Measurements from ENCODE around the gene PPP1R12B.
"Not testable (repeated sequence)": the region's sequence is repeated elsewhere in the genome, so short reads cannot be mapped to it uniquely, and the experiment has no call there.

Gene PPP1R12B

DNA sequence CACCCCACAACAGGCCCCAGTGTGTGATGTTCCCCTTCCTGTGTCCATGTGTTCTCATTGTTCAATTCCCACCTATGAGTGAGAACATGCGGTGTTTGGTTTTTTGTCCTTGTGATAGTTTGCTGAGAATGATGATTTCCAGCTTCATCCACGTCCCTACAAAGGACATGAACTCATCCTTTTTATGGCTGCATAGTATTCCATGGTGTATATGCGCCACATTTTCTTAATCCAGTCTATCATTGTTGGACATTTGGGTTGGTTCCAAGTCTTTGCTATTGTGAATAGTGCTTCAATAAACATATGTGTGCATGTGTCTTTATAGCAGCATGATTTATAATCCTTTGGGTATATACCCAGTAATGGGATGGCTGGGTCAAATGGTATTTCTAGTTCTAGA lies 118.9 kb downstream of the PPP1R12B start:
- not testable (repeated sequence) for H3K4me3 ChIP-seq (ENCODE audit: low read length); DNase-seq (ENCODE audit: low read depth, low spot score)

DNA sequence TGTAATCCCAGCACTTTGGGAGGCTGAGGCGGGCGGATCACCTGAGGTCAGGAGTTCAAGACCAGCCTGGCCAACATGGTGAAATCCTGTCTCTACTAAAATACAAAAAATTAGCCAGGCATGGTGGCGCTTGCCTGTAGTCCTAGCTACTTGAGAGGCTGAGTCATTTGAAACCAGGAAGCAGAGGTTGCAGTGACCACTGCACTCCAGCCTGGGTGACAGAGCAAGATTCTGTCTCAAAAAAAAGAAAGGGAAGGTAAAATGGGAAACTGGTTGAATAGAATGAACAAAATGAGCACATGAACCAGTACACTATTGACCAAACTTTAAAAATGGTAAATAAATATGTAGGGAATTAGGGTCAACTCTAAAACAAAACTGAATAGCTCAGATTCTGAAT lies 120.2 kb downstream of the PPP1R12B start:
- not testable (repeated sequence) for H3K4me3 ChIP-seq (ENCODE audit: low read length); DNase-seq (ENCODE audit: low read depth, low spot score)

DNA sequence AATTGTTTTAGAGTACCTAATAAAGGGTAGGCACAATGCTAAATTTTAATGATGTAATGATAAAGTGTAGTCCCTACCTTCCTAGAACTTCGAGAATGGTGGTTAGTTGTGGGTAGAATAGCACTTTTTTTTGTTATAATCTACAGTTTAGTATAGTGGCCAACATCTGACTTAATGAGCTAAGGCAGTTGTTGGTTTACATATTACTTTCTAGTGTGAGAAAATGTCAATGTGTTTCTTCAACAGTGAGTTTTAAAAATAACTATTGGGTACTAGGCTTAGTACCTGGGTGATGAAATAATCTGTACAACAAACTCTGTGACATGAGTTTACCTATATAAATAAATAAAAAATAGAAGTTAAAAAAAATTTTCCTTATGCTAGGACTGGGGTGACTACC lies 120.6 kb downstream of the PPP1R12B start:
- not testable (repeated sequence) for DNase-seq (ENCODE audit: low read depth, low spot score); H3K4me3 ChIP-seq (ENCODE audit: low read length)

DNA sequence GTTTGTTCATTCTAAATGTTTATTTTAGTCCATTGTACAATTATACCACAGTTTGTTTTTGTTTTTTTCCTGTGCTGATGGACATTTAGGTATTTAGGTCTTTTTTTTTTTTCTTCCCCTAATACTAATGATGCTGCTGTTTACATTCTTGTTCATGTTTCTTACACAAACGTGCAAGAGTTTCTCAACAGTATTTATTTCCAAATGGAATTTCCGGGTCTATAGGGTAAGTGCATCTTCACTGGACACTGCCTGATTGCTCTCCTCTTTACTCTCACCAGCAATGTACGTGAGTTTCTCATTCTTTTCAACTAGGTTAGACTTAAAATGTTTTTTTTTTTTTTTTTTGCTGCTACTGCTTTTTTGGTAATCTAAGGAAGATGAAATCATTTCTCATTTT lies 122.7 kb downstream of the PPP1R12B start:
- H3K4me3 ChIP-seq (ENCODE audit: low read length): no peak overlapping the region
- DNase-seq (ENCODE audit: low read depth, low spot score): no peak

DNA sequence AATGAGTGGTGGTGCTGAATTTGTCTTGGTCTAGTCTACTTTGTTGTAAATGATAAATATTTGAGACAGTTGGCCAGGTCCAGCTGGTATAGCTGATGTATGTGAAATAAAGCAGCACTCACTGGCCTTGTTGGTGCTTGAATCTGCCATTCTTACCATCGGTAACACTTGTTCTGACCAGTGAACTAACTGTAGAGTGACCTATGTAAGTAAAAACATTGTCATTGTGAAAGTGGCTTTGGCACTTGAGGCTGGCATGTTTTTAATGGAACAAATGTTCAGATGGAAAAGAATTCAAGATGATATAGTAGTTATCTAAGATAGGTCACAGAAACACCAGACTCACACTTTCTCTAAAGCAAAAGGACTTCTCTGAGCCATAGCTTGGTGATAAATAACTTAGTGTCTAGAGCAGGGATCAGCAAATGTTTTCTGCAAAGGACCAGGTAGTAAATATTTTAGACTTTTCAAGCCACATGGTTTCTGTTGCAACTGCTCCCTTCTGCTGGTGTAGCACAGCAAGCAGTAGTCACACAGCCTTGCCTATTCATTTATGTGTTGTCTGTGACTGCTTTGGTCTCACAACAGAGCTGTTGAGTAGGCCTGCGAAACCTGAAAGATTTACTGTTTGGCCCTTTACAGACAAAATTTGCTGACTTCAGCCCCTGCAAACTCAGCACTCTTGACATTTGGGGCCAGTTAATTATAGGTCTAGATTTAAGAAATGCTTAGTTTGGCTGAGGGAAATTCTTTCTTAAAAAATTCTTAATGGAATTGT lies 124.0 kb downstream of the PPP1R12B start:
- H3K4me3 ChIP-seq (ENCODE audit: low read length); DNase-seq (ENCODE audit: low read depth, low spot score): not testable (repeated sequence)

DNA sequence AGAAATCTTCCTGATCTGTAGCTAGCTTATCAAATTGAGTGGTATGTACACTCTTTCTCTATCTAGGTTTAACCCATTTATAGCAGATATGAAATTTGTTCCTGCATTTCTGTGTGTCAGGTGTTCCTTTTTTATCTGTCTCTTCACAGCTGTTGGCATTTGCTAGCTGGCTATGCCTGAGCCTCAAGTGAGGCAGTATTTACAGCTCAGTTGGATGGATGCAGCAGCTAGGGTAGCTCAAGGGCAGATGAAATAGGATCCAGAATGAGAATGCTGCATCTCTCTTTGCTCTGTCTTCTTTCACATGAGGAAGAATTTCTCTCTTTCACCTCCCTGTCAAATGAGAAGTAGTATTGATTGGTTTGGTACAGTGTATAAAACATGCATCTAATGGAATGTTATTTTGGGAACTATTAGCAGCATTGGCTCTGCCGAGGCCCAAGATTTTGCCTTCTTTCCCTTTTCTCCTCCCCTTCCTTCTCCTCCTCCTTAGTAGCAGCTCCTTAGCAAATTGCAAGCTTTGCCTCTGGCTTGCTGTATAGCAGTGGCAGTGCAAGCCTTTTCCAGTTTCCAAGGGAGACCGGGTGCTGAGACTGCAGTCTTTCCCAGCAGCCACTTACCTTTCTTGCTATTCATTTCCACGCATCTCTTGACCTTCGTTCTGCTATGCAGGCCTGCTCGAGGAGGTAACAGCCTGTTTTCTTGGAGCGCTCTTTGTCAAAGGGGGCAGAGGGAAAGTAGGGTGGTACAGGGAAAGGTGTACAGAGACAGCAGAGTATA lies 125.0 kb downstream of the PPP1R12B start:
- not testable (repeated sequence) for H3K4me3 ChIP-seq (ENCODE audit: low read length); DNase-seq (ENCODE audit: low read depth, low spot score)

DNA sequence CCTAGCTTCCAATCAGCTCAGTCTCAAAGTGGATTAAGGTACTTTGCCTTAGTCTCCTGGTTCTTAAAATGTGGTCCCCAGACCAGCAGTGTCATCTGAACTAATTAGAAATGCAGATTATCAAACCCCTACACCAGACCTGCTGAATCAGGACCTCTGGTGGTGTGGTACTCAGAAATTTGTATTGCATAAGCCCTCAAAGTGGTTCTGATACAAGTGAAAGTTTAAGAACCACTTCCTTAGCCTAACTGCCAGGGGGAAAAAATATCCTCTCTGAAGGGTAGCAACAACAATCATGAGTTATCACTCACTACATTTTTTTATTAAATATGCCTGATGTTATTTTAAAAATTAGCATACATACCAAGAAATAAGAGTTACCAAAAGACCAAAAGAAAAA lies 131.2 kb downstream of the PPP1R12B start:
- peak; percentile 14 for DNase-seq (ENCODE audit: low read depth, low spot score)
- H3K4me3 ChIP-seq (ENCODE audit: low read length): not testable (repeated sequence)

DNA sequence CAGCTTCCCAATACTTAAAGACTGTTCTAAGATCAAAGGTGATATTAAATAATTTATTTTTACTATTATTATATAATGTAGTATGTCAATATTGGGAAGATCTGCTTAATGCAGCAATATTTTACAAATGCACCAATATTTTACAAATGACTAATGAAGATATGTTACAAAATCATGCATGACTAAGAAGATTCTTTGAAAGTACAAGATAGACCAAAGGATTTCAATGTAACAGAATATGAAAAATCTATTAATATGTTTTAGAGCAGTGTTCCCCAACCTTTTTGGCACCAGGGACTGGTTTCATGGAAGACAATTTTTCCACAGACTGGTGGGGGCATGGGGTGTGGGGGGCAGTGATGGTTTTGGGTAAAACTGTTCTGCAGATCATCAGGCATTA lies 132.1 kb downstream of the PPP1R12B start:
- not testable (repeated sequence) for DNase-seq (ENCODE audit: low read depth, low spot score); H3K4me3 ChIP-seq (ENCODE audit: low read length)

DNA sequence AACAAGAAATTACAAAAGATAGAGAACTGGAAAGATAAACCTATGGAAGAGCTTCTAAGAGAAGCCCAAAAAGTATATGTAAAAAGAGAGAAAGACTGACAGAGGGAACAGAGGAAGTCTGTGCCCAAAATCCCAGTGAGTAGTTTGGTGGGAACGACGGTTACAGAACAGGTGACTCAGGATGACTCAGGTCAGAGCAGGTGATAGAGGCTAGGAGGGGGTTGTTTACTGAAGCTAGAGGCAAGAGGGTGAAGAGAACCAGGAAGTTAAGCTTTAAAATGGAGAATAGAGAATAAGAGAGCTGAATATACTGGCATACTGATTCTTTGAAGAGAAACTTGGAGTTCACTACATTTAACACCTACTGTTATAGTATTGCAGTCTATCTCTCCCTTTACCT lies 134.9 kb downstream of the PPP1R12B start:
- not testable (repeated sequence) for H3K4me3 ChIP-seq (ENCODE audit: low read length); DNase-seq (ENCODE audit: low read depth, low spot score)

DNA sequence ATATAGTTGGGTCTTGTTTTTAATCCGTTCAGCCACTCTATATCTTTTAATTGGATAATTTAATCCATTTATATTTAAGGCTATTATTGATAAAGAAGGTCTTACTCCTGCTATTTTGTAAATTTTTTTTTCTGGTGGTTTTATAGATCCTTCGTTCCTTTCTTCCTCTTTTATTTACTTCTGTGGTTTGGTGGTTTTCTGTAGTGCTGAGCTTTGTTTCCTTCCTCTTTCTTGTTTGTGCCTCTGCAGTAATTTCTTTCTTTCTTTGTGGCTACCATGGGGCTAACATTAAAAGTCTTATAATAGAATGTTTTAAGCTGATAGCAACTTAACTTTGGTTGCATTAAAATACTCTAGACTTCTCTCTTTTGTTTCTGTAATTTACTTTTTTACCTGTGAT lies 135.5 kb downstream of the PPP1R12B start:
- peak; percentile 15 for DNase-seq (ENCODE audit: low read depth, low spot score)
- H3K4me3 ChIP-seq (ENCODE audit: low read length): not testable (repeated sequence)

DNA sequence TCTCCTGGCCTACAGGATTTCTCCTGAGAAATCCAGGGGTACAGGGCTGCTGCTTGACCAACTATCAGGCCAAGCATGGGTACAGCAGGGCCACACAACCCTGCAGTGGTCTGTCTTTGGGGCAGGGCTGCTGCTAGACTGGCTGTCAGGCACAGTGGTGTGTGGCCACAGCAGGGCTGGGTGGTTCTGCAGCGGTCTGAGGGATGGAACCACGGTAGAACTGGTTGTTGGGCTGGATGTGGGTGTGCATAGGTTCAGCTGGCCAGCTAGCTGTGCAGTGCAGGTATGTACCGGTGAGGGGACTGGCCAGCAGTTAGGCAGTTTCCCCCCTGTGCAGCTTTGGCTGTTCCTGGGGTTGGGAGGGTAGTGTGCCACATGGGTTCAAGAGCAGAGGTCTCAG lies 136.3 kb downstream of the PPP1R12B start:
- not testable (repeated sequence) for DNase-seq (ENCODE audit: low read depth, low spot score); H3K4me3 ChIP-seq (ENCODE audit: low read length)

DNA sequence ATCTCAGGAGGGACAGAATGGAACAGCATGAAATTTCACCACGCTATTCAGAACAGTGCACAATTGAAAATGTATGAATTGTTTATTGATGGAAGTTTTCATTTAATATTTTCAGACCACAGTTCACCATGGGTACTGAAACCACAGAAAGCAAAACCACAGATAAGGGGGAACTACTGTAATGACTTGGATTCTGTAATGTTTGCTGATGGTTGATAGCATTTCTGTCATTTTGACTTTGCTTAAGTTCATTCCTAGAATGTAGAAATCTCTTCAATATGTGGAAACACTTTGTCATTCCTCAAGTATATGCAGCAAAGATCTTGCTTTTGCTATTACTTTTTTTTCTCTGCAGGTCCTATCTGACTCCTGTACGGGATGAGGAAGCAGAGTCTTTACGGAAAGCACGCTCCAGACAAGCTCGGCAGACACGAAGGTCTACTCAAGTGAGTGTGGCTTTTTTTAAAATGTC lies 139.7 kb downstream of the PPP1R12B start:
- not testable (repeated sequence) for DNase-seq (ENCODE audit: low read depth, low spot score)

DNA sequence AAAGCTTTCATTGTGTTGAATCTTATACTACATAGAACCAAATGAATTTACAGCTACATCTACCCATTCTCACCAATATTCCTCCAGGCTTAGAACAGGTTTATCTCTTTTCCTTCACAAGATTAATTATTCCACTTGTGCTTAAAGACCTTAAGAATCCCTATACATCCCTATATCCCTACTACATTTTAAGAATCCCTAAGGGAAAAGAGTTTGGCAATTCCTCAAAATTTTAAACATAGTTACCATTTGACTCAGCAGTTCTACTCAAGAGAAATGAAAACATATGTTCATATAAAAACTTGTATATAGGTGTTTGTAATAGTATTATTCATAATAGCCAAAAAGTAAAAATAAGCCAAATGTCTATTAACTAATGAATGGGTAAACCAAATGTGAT lies 140.6 kb downstream of the PPP1R12B start:
- not testable (repeated sequence) for DNase-seq (ENCODE audit: low read depth, low spot score); H3K4me3 ChIP-seq (ENCODE audit: low read length)

More for the DNA sequence above, 139.7 kb downstream of the PPP1R12B start:
- not testable (repeated sequence) for H3K4me3 ChIP-seq (ENCODE audit: low read length)

DNA sequence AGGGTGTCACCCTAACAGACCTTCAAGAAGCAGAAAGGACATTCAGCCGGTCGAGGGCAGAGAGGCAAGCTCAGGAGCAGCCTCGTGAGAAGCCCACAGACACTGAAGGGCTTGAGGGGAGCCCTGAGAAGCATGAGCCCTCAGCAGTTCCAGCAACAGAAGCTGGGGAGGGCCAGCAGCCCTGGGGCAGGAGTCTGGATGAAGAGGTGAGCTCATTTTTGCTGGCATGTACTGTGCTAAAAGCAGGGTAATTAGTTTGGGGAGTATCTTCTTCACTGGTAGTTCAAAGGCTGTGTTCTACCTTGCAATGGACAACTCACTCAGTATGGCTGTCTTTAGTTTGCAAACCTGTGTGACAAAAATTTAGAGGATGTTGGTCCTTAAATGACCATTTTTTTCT lies 144.6 kb downstream of the PPP1R12B start:
- not testable (repeated sequence) for DNase-seq (ENCODE audit: low read depth, low spot score); H3K4me3 ChIP-seq (ENCODE audit: low read length)

DNA sequence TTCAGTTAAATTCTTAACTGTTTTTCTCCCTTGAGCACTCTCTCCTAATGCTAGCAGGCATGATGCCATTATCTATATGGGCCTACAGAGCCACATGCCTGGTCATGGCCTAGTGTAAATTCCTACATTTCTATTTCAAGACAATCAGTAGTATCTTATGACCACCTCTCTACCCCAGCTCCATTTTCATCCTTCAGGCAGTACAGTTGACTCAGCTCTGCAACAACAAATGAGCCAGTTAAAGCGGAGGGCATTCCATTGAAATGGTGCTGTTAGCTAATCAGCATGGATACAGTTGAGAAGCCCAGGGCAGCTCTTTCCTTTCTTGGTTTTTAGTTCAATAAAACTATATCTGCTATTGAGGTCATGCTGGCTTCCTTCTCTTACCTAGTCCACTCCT lies 150.0 kb downstream of the PPP1R12B start:
- no peak for DNase-seq (ENCODE audit: low read depth, low spot score)
- H3K4me3 ChIP-seq (ENCODE audit: low read length): no peak overlapping the region

DNA sequence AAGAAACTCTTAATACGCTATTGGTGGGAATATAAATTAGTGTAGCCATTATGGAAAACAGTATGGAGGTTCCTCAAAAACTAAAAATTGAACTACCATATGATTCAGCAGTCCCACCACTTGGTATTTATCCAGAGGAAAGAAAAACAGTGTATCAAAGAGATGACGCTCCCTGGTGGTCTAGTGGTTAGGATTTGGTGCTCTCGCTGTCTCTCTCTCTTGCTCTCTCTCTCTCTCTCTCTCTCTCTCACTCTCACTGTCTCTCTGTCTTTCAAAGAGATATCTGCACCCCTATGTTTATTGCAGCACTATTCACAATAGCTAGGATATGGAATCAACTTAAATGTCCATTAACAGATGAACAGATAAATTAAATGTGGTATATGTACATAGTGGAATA lies 151.5 kb downstream of the PPP1R12B start:
- peak; percentile 10 for DNase-seq (ENCODE audit: low read depth, low spot score)

DNA sequence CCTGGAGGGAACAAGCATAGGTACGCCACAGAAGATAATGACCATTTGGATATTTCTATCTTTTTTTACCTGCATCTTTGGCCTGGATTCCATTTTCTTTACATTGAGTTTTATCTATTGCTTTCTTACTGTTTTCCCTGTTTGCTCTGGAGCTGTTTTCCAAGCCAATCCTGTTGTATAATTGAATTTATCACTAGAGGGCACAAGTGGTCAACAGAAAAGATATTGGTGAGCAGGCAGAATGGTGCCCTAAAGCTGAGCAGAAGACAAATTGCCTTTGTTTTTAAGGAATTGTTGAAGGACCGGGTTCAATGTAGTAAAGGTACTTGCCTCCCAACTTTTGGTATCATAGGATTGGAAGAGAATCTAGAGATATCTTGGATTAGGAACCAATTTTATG lies 152.8 kb downstream of the PPP1R12B start:
- H3K4me3 ChIP-seq (ENCODE audit: low read length): no peak overlapping the region
- no peak for DNase-seq (ENCODE audit: low read depth, low spot score)

More for the DNA sequence above, 151.5 kb downstream of the PPP1R12B start:
- H3K4me3 ChIP-seq (ENCODE audit: low read length): not testable (repeated sequence)

DNA sequence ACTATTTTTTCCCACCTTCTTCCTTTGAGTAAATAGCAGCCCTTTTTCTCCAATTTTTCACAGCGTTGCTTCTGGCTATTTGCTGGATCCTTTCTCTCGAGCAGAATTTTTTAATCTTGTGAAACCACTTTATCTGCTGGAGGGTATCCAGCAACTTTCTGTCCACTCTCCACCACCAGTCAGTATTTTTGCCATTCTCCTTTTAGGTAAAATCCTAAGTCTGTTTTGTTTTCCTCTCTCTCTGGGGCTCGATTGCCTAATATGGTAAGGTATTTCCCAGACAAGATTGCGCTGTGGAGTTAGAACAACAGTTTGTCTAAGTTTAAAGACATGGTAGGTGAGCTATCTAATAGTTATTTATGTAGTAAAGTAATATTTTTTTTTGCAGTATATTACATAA lies 156.9 kb downstream of the PPP1R12B start:
- no peak overlapping the region for H3K4me3 ChIP-seq (ENCODE audit: low read length)
- no peak for DNase-seq (ENCODE audit: low read depth, low spot score)

DNA sequence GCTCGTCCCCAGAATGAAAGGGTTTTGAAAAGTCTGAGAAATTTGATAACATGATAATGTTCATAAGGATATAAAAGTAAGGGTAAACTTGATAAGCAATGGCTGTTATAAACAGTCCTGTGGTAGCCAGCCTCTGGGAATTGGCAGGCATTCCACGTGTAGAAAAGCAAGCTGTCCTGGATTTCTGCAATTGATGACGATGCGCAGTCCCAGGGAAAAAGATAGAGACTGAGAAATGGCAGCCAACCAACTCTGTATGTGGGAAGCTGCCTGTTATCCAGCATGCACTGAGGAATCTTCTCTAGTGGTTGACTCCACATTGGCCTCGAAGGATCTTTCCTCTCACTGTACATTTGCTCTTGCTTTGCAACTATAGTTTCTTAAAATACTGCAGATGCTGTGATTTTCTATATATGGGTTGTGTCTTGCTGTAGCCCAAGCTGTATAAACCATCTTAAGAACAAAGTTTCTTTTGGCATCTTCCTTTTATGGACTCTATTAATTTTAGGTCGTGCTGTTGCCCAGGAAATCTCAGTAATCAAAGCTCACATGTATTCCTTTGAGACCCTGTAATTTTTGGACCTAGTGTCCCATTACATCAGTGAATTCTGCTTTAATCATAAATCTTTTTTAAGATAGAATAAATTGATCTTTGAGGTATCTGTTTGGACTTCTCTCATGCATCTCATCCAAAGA lies 157.5 kb downstream of the PPP1R12B start:
- not testable (repeated sequence) for DNase-seq (ENCODE audit: low read depth, low spot score); H3K4me3 ChIP-seq (ENCODE audit: low read length)

DNA sequence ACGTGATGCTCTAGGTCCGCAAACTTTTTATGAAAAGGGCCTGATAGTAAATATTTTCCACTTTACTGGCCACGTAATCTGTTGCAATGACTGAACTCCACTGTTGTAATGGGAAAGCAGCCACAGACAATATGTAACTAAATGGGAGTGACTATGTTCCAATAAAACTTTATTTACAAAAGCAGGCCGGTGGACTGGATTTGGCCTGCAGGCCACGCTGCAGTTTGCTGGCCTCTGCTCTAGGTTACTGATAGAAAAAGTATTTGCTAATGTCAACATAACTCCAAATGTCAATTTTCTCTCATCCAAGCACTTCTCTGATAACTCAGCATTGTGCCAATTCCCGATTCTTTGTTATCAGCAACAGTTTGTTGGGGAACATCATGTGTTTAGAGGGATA lies 160.4 kb downstream of the PPP1R12B start:
- DNase-seq (ENCODE audit: low read depth, low spot score); H3K4me3 ChIP-seq (ENCODE audit: low read length): not testable (repeated sequence)
